ENCODE measurements around the gene DENND6B.

DENND6B gene

DNA sequence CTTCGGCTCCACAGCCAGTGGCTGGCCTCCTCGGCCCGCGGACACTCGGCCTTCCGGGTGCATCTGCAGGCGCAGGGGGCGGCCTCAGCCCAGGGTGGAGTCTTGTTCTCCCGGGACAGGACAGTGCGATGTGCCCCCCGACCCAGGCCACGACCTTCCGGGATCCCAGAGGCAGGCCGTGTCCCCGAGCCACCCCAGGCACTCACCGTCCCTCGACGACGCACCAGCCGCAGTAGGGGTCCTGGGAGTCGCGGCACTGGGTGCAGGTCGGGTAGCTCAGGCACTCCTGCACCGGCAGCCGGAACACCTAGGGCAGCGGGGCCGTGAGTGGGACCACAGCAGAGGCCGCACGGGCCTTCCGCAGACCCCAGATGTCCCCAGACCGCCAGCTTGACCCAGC lies 39.1 kb downstream of the DENND6B start:
- Histone ChIP-seq H3K4me3 (ENCODE audit: insufficient read depth, low read depth, low read length) (no peak overlapping the region), H3K36me3 (ENCODE audit: control insufficient read depth, insufficient read depth, low read length) (peaks cover 45% of the 10 kb centered on the region), H3K27me3 (ENCODE audit: control insufficient read depth, insufficient read depth, low read length, poor library complexity, severe bottlenecking) (no peaks in the 10 kb centered on the region), H3K4me1 (ENCODE audit: control insufficient read depth, insufficient read depth, low read length) (peaks cover 5% of the 10 kb centered on the region), H3K27ac (ENCODE audit: insufficient read depth, low read depth, low read length, poor library complexity, severe bottlenecking) (no peak overlapping the region), H3K9me3 (ENCODE audit: control insufficient read depth, low read length) (no peaks in the 10 kb centered on the region)
- 96 to 97% methylated on average over 31 of the region's 31 CpGs for WGBS, 2 experiments

DNA sequence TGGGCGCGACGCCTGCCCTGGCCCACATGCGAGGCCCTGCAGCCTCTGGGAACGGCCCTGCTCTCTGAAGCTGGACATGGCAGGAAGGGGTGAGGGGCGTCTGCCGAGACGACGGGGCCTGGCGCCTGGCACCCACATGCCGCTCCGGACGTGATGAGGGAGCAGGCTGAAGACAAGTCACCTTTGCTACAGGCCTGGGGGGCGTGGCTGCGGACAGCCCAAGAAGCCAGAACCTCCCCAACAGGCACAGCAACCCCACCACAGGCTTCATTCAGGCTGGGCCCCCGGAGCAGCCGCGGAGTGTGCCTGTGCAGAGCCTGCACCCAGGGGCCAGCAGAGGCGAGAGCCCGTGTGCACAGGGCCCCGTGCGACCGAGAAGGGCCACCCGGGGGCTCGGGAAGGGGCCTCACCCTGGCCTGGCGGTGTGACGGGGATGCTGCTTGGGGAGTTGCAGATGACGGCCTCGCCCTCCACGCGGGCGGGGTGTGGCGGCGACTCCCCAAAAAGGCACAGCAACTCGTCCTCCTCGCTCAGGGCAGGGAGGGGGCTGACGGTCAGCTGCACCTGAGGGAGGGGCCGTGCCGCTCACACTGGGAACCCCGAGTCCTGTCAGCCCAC lies 40.0 kb downstream of the DENND6B start:
- H3K27me3 ChIP-seq (ENCODE audit: control insufficient read depth, insufficient read depth, low read length, poor library complexity, severe bottlenecking), result no peaks in the 10 kb centered on the region
- H3K36me3 ChIP-seq (ENCODE audit: control insufficient read depth, insufficient read depth, low read length), result peaks cover 52% of the 10 kb centered on the region
- H3K9me3 ChIP-seq (ENCODE audit: control insufficient read depth, low read length), result no peaks in the 10 kb centered on the region
- H3K4me3 ChIP-seq (ENCODE audit: insufficient read depth, low read depth, low read length), result no peak overlapping the region
- H3K27ac ChIP-seq (ENCODE audit: insufficient read depth, low read depth, low read length, poor library complexity, severe bottlenecking), result no peak overlapping the region
- WGBS, 2 experiments, result 96% methylated on average over 40 of the region's 40 CpGs
- H3K4me1 ChIP-seq (ENCODE audit: control insufficient read depth, insufficient read depth, low read length), result no peaks in the 10 kb centered on the region

DNA sequence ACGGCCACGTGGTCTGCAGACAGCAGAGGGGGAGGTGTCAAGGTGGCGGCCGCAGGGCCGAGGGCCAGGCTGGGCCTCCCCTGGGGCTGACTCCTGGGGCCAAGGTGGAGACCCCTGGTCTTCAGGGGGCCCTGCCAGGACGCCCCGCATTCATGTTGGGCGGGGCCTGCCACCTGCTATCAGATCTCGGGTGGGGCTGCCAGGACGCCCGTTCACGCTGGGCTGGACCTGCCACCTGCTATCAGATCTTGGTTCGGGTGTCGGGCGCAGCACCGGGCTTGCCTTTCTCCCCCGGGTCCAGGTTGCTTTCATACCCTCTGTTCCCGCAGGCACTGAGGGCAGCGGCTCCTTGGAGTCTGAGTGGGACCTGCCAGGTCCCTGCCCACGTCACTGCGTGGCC lies 40.5 kb downstream of the DENND6B start:
- Histone ChIP-seq H3K36me3 (ENCODE audit: control insufficient read depth, insufficient read depth, low read length) (peaks cover 58% of the 10 kb centered on the region), H3K27ac (ENCODE audit: insufficient read depth, low read depth, low read length, poor library complexity, severe bottlenecking) (no peak overlapping the region), H3K27me3 (ENCODE audit: control insufficient read depth, insufficient read depth, low read length, poor library complexity, severe bottlenecking) (no peaks in the 10 kb centered on the region), H3K4me1 (ENCODE audit: control insufficient read depth, insufficient read depth, low read length) (no peaks in the 10 kb centered on the region), H3K9me3 (ENCODE audit: control insufficient read depth, low read length) (no peaks in the 10 kb centered on the region), H3K4me3 (ENCODE audit: insufficient read depth, low read depth, low read length) (no peak overlapping the region)
- 95 to 97% methylated on average over 21 of the region's 21 CpGs for WGBS, 2 experiments

DNA sequence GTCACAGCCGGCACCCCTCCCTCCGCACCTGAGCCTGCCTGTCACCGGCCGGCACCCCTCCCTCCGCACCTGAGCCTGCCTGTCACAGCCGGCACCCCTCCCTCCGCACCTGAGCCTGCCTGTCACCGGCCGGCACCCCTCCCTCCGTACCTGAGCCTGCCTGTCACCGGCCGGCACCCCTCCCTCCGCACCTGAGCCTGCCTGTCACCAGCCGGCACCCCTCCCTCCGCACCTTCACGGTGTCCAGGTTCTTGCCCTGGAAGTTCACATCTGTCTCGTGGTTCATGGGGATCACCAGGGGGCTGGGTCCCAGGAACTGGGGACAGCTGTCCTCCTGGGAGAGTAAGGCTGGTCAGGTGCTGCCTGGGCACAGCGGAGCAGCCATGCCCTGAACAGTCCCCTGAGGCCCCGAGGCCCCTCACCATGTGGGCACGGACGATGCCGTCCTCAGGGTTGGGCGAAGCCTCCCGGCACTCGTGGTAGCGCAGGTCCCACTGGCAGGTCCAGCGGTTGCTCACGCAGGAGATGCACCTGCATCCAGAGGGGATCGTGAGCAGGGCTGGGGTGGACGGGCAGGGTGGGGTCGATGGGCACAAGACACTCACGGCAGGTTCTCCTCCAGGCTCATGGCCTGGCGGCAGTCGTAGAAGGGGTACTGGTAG lies 41.1 kb downstream of the DENND6B start:
- H3K4me3 ChIP-seq (ENCODE audit: insufficient read depth, low read depth, low read length), result no peak overlapping the region
- H3K36me3 ChIP-seq (ENCODE audit: control insufficient read depth, insufficient read depth, low read length), result peaks cover 62% of the 10 kb centered on the region
- no peaks in the 10 kb centered on the region for H3K4me1 ChIP-seq (ENCODE audit: control insufficient read depth, insufficient read depth, low read length)
- 96 to 97% methylated on average over 29 to 33 of the region's 34 CpGs for WGBS, 2 experiments
- H3K27ac ChIP-seq (ENCODE audit: insufficient read depth, low read depth, low read length, poor library complexity, severe bottlenecking), result no peak overlapping the region
- H3K27me3 ChIP-seq (ENCODE audit: control insufficient read depth, insufficient read depth, low read length, poor library complexity, severe bottlenecking), result no peaks in the 10 kb centered on the region
- no peaks in the 10 kb centered on the region for H3K9me3 ChIP-seq (ENCODE audit: control insufficient read depth, low read length)

DNA sequence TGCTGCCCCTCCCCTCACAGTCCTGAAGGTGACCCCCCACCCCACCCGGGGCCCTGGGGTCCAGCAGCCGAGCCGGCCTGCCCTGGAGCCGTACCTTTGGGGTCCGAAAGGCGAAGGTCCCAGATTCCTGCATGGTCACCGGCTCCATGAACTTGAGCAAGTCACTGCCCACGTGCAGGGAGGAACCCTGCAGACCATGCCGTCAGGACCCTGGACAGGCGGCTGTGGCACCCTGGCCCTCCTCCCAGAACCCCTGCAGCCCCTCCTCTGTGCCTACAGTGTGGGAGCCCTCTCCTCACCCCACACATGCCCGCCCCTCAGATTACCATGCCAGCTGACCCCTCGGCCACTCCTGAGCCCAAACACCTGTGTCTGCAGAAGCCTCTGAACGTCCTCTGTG lies 42.3 kb downstream of the DENND6B start:
- H3K4me3 ChIP-seq (ENCODE audit: insufficient read depth, low read depth, low read length), result no peak overlapping the region
- H3K27ac ChIP-seq (ENCODE audit: insufficient read depth, low read depth, low read length, poor library complexity, severe bottlenecking), result no peak overlapping the region
- no peaks in the 10 kb centered on the region for H3K4me1 ChIP-seq (ENCODE audit: control insufficient read depth, insufficient read depth, low read length)
- H3K9me3 ChIP-seq (ENCODE audit: control insufficient read depth, low read length), result no peaks in the 10 kb centered on the region
- H3K27me3 ChIP-seq (ENCODE audit: control insufficient read depth, insufficient read depth, low read length, poor library complexity, severe bottlenecking), result no peaks in the 10 kb centered on the region
- 92 to 95% methylated on average over 13 of the region's 13 CpGs for WGBS, 2 experiments
- peaks cover 58% of the 10 kb centered on the region for H3K36me3 ChIP-seq (ENCODE audit: control insufficient read depth, insufficient read depth, low read length)

DNA sequence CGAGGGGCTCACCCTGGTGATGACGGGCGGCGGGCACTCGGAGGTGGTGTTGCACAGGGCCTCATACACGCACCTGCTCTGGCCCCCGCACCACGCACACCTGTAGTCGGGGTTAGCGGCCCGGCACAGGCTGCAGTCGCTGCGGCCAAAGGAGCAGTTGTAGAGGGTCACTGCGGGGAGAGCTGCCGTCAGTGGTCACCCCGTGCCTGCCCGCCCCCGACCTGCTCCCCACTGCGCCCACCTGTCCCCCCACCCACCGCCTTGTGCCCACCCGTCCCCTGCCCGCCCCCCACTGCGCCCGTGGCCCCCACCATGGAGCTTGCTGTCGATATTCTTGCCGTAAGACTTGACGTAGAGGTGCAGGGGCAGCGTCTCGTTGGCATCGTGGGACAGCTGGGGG lies 43.0 kb downstream of the DENND6B start:
- H3K36me3 ChIP-seq (ENCODE audit: control insufficient read depth, insufficient read depth, low read length), result peaks cover 58% of the 10 kb centered on the region
- 97 to 98% methylated on average over 30 of the region's 30 CpGs for WGBS, 2 experiments

DNA sequence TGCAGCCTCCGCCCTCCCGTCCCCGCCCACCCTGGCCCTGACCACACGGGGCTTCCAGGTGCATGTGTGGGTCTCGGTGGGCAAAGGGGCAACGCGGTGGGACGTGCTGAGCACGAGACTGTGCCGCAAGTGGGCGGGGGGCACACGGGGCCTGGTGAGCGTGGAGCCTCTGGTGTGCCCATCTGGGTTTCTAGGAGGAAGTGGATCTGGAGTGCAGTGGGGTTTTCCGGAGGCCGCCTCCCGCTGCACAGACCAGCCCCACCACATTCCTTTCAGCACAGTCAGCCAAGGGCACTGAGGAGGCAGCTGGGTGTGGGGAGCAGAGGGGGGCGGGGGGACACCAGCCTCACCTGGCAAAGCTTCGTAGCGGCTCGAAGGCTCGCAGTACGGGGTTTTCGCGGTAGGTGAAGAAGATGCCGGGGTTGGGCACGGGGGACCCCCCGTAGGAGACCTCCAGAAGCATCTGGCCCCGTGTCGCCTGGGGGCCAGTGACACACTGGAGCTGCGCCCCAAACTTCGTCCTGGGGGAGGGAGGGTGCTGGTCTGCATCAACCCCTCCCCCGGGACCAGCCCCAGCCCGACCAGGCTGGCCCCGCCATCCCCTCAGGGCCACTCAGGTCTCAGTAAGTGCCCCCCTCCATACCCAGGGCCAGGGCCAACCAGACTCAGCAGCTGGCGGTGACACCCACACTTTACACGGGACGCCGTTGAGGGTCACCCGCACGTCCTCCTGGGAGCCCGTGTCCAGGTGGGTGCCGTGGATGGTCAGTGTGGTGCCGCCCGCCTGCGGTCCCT lies 44.3 kb downstream of the DENND6B start:
- 96% methylated on average over 45 of the region's 45 CpGs for WGBS, 2 experiments
- Histone ChIP-seq H3K36me3 (ENCODE audit: control insufficient read depth, insufficient read depth, low read length) (peaks cover 62% of the 10 kb centered on the region), H3K27me3 (ENCODE audit: control insufficient read depth, insufficient read depth, low read length, poor library complexity, severe bottlenecking) (no peaks in the 10 kb centered on the region), H3K27ac (ENCODE audit: insufficient read depth, low read depth, low read length, poor library complexity, severe bottlenecking) (no peak overlapping the region), H3K4me1 (ENCODE audit: control insufficient read depth, insufficient read depth, low read length) (no peaks in the 10 kb centered on the region), H3K4me3 (ENCODE audit: insufficient read depth, low read depth, low read length) (no peak overlapping the region), H3K9me3 (ENCODE audit: control insufficient read depth, low read length) (no peaks in the 10 kb centered on the region)

More for the DNA sequence above, 43.0 kb downstream of the DENND6B start:
- Histone ChIP-seq H3K27ac (ENCODE audit: insufficient read depth, low read depth, low read length, poor library complexity, severe bottlenecking) (no peak overlapping the region), H3K9me3 (ENCODE audit: control insufficient read depth, low read length) (no peaks in the 10 kb centered on the region), H3K4me1 (ENCODE audit: control insufficient read depth, insufficient read depth, low read length) (no peaks in the 10 kb centered on the region), H3K27me3 (ENCODE audit: control insufficient read depth, insufficient read depth, low read length, poor library complexity, severe bottlenecking) (no peaks in the 10 kb centered on the region), H3K4me3 (ENCODE audit: insufficient read depth, low read depth, low read length) (no peak overlapping the region)

DNA sequence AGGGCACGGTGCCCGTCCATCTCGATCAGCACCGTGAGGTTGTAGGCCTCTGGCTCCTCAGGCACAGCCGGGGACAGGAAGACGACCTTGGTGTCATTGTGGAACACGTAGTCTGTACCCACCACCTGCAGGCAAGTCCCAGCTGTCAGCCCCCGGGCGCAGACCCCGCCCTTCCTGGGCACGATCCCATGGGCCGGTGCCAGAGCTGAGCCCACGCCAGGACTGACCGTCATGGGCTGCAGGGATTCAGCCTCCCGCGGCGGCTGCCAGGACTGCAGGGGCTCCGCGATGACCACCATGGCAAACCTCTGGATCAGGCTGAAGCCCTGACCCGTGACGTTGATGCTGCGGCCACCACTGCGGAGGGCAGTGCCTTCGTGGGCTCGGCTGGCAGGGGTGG lies 44.9 kb downstream of the DENND6B start:
- WGBS, 2 experiments, result 95 to 96% methylated on average over 25 of the region's 25 CpGs
- Histone ChIP-seq H3K27ac (ENCODE audit: insufficient read depth, low read depth, low read length, poor library complexity, severe bottlenecking) (no peak overlapping the region), H3K36me3 (ENCODE audit: control insufficient read depth, insufficient read depth, low read length) (peaks cover 67% of the 10 kb centered on the region)

DNA sequence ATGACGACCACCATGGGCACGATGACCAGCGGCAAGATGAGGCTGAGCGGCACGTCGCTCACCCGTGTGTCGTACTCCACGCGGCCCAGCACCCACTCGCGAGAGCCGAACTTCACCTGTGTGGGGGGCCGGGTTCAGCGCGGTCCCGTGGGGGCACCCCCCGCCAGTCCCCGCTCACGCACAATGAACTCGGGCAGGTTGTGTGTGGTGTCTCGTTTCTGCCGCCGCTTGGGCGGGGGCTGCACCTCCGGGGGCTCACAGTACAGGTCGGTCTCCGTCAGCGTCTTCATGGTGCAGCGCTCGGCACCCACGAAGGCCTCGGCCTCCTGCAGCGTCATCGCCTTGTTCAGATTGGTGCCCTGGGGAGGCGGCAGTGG lies 45.4 kb downstream of the DENND6B start:
- 96 to 97% methylated on average over 36 of the region's 36 CpGs for WGBS, 2 experiments
- Histone ChIP-seq H3K4me1 (ENCODE audit: control insufficient read depth, insufficient read depth, low read length) (no peaks in the 10 kb centered on the region), H3K36me3 (ENCODE audit: control insufficient read depth, insufficient read depth, low read length) (peaks cover 68% of the 10 kb centered on the region), H3K27me3 (ENCODE audit: control insufficient read depth, insufficient read depth, low read length, poor library complexity, severe bottlenecking) (no peaks in the 10 kb centered on the region), H3K9me3 (ENCODE audit: control insufficient read depth, low read length) (no peaks in the 10 kb centered on the region), H3K27ac (ENCODE audit: insufficient read depth, low read depth, low read length, poor library complexity, severe bottlenecking) (no peak overlapping the region), H3K4me3 (ENCODE audit: insufficient read depth, low read depth, low read length) (no peak overlapping the region)

More for the DNA sequence above, 44.9 kb downstream of the DENND6B start:
- Histone ChIP-seq H3K27me3 (ENCODE audit: control insufficient read depth, insufficient read depth, low read length, poor library complexity, severe bottlenecking) (no peaks in the 10 kb centered on the region), H3K9me3 (ENCODE audit: control insufficient read depth, low read length) (no peaks in the 10 kb centered on the region), H3K4me3 (ENCODE audit: insufficient read depth, low read depth, low read length) (no peak overlapping the region), H3K4me1 (ENCODE audit: control insufficient read depth, insufficient read depth, low read length) (no peaks in the 10 kb centered on the region)

DNA sequence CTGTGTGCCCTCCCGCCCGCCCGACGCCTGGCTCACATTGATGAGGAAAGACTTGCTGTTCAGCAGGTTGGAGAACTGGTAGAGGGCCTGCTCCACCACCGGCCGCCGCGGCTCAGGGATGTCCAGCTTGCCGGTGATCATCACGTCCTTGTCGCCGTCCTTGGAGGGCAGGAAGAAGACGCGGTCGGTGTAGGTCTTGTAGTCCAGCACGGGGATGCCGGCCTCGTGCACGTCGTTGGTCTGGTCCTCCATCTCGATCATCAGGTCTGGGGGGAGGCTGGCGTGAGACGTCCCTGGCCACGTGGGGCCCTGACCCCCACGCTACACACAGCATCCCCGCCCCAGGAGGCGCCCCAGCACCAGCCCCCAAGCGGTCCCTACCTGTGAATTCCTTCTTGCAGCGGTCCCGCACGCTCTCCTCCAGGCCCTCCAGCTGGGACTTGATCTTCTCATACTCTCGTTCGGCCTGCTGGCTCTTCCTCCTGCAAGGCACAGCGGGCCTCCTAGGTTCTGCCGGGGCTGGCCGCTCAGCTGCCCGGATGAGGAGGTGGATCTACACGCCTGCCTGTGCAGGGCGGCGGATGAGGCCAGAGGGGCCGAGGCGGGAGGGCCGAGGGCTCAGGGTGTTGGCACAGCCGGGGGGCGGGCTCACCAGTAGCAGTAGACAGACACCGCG lies 46.0 kb downstream of the DENND6B start:
- no peaks in the 10 kb centered on the region for H3K4me1 ChIP-seq (ENCODE audit: control insufficient read depth, insufficient read depth, low read length)
- no peaks in the 10 kb centered on the region for H3K27me3 ChIP-seq (ENCODE audit: control insufficient read depth, insufficient read depth, low read length, poor library complexity, severe bottlenecking)
- WGBS, 2 experiments, result 96 to 97% methylated on average over 47 of the region's 47 CpGs
- H3K36me3 ChIP-seq (ENCODE audit: control insufficient read depth, insufficient read depth, low read length), result peaks cover 68% of the 10 kb centered on the region
- no peaks in the 10 kb centered on the region for H3K9me3 ChIP-seq (ENCODE audit: control insufficient read depth, low read length)
- H3K27ac ChIP-seq (ENCODE audit: insufficient read depth, low read depth, low read length, poor library complexity, severe bottlenecking), result no peak overlapping the region
- no peak overlapping the region for H3K4me3 ChIP-seq (ENCODE audit: insufficient read depth, low read depth, low read length)
